22Rv1 (cell line): ENCODE results near the gene GRAMD2B.

Experiments
- ZFX ChIP-seq: fragments of 450-650 bp; IDR thresholded peaks from 2 replicates; pipeline ENCODE4 v1.6.1; 2017; ENCODE audit warnings: antibody characterized with exemption, borderline replicate concordance
- TF ChIP-seq, protein P1 (sequence below): fragments of 450-650 bp; IDR thresholded peaks from 2 replicates; pipeline ENCODE4 v1.5.1; 2017; ENCODE audit warnings: mild to moderate bottlenecking

GRCh38 chr5:126449751-126450271, 26.6 kb downstream of the GRAMD2B start:
- TF ChIP-seq, protein P1, sequence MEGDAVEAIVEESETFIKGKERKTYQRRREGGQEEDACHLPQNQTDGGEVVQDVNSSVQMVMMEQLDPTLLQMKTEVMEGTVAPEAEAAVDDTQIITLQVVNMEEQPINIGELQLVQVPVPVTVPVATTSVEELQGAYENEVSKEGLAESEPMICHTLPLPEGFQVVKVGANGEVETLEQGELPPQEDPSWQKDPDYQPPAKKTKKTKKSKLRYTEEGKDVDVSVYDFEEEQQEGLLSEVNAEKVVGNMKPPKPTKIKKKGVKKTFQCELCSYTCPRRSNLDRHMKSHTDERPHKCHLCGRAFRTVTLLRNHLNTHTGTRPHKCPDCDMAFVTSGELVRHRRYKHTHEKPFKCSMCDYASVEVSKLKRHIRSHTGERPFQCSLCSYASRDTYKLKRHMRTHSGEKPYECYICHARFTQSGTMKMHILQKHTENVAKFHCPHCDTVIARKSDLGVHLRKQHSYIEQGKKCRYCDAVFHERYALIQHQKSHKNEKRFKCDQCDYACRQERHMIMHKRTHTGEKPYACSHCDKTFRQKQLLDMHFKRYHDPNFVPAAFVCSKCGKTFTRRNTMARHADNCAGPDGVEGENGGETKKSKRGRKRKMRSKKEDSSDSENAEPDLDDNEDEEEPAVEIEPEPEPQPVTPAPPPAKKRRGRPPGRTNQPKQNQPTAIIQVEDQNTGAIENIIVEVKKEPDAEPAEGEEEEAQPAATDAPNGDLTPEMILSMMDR, result no peak
- TF ChIP-seq ZFX, result no peak
